ENCODE measurements around the gene DEFB128. TPM values are rescaled to one million over a fixed set of nuclear protein-coding genes. Genes with fewer than 3 reads are reported as not detected.

Gene DEFB128
- total and polyA plus RNA-seq, 9 of the 15 experiments (the other 6 are each of a cell fraction or from before 2014, with no cell fraction given), result not detected

DNA sequence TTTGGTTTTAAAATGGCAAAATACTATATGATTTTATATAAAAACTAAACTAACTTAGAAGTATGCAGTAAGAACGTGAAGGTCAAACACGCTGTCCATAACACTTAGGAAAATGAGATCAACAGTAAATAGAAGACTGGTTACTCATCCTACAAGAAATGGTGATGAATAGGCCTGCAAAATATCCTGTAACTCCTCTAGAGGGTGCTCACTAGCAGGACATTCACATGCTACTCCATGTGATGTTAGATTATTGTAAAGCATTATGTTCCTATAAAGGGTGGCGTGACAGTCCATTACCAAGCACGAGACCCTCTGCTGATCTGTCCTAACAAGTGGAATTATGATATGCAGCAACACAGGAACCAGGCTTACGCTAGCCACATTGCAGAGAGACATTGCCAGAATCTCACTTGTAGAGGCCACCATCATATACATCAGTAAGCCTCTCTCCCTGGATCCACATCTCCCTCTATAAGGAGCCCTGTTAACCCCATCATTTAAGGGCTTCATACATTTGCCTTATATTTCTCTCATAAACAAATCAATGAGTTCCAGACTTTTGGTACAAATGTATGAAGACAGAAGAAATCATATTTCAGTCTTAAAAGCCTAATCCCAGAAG lies 19.5 kb upstream of the DEFB128 start (continued):
- TF ChIP-seq, protein P1, sequence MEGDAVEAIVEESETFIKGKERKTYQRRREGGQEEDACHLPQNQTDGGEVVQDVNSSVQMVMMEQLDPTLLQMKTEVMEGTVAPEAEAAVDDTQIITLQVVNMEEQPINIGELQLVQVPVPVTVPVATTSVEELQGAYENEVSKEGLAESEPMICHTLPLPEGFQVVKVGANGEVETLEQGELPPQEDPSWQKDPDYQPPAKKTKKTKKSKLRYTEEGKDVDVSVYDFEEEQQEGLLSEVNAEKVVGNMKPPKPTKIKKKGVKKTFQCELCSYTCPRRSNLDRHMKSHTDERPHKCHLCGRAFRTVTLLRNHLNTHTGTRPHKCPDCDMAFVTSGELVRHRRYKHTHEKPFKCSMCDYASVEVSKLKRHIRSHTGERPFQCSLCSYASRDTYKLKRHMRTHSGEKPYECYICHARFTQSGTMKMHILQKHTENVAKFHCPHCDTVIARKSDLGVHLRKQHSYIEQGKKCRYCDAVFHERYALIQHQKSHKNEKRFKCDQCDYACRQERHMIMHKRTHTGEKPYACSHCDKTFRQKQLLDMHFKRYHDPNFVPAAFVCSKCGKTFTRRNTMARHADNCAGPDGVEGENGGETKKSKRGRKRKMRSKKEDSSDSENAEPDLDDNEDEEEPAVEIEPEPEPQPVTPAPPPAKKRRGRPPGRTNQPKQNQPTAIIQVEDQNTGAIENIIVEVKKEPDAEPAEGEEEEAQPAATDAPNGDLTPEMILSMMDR (IDR thresholded peaks at IDR 0.05 in 2 of 3, conservative IDR thresholded peaks at IDR 0.05 in 1 of 3; ENCODE audit: insufficient read depth in 2 of 3, low read depth in 1 of 3, low read length in 3 of 3), result peak; percentile 53 to 70 (median 63)
- no peak for TF ChIP-seq MYNN (IDR thresholded peaks at IDR 0.05)
- TF ChIP-seq MYNN (CRISPR knock-in tag; IDR thresholded peaks at IDR 0.05), result no peak
- TF ChIP-seq ZNF778 (CRISPR knock-in tag; IDR thresholded peaks at IDR 0.05), result no peak
- no peak for TF ChIP-seq KAT2B (IDR thresholded peaks at IDR 0.05; ENCODE audit: low read depth, low read length)
- TF ChIP-seq, protein P2, sequence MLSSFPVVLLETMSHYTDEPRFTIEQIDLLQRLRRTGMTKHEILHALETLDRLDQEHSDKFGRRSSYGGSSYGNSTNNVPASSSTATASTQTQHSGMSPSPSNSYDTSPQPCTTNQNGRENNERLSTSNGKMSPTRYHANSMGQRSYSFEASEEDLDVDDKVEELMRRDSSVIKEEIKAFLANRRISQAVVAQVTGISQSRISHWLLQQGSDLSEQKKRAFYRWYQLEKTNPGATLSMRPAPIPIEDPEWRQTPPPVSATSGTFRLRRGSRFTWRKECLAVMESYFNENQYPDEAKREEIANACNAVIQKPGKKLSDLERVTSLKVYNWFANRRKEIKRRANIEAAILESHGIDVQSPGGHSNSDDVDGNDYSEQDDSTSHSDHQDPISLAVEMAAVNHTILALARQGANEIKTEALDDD (IDR thresholded peaks at IDR 0.05), result peak; percentile 38; the same call in 1 of the 2 replicates
- TF ChIP-seq, protein P3, sequence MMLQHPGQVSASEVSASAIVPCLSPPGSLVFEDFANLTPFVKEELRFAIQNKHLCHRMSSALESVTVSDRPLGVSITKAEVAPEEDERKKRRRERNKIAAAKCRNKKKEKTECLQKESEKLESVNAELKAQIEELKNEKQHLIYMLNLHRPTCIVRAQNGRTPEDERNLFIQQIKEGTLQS (IDR thresholded peaks at IDR 0.05), result peak; percentile 31
- TF ChIP-seq, protein P3 (CRISPR knock-in tag; conservative IDR thresholded peaks at IDR 0.05), result no peak
- no peak for TF ChIP-seq LCOR (CRISPR knock-in tag; IDR thresholded peaks at IDR 0.05)
- TF ChIP-seq KLF10 (CRISPR knock-in tag; IDR thresholded peaks at IDR 0.05), result no peak
- no peak for TF ChIP-seq FOXP1 (CRISPR knock-in tag; IDR thresholded peaks at IDR 0.05)
- TF ChIP-seq CAMTA2 (CRISPR knock-in tag; conservative IDR thresholded peaks at IDR 0.05), result no peak
- no peak for TF ChIP-seq SRSF1 (IDR thresholded peaks at IDR 0.05; ENCODE audit: low read depth, low read length)
- TF ChIP-seq, protein P4, sequence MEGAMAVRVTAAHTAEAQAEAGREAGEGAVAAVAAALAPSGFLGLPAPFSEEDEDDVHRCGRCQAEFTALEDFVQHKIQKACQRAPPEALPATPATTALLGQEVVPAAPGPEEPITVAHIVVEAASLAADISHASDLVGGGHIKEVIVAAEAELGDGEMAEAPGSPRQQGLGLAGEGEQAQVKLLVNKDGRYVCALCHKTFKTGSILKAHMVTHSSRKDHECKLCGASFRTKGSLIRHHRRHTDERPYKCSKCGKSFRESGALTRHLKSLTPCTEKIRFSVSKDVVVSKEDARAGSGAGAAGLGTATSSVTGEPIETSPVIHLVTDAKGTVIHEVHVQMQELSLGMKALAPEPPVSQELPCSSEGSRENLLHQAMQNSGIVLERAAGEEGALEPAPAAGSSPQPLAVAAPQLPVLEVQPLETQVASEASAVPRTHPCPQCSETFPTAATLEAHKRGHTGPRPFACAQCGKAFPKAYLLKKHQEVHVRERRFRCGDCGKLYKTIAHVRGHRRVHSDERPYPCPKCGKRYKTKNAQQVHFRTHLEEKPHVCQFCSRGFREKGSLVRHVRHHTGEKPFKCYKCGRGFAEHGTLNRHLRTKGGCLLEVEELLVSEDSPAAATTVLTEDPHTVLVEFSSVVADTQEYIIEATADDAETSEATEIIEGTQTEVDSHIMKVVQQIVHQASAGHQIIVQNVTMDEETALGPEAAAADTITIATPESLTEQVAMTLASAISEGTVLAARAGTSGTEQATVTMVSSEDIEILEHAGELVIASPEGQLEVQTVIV (CRISPR knock-in tag; IDR thresholded peaks at IDR 0.05; ENCODE audit: borderline replicate concordance), result no peak
- TF ChIP-seq NBN (IDR thresholded peaks at IDR 0.05; ENCODE audit: low read depth), result no peak
- TF ChIP-seq MYC (IDR thresholded peaks at IDR 0.05; ENCODE audit: low read depth, low read length), result 0 out of 2 replicates have a peak, but pooled peaks have one; percentile 36
- TF ChIP-seq MYC (CRISPR knock-in tag; IDR thresholded peaks at IDR 0.05; ENCODE audit: borderline replicate concordance, low read depth), result no peak
- no peak for TF ChIP-seq ZNF785 (CRISPR knock-in tag; IDR thresholded peaks at IDR 0.05)
- no peak for TF ChIP-seq TAF7 (tag; IDR thresholded peaks at IDR 0.05)
- no peak for TF ChIP-seq XRCC3 (IDR thresholded peaks at IDR 0.05)
- no peak for TF ChIP-seq MCM3 (IDR thresholded peaks at IDR 0.05)
- TF ChIP-seq, protein P5, sequence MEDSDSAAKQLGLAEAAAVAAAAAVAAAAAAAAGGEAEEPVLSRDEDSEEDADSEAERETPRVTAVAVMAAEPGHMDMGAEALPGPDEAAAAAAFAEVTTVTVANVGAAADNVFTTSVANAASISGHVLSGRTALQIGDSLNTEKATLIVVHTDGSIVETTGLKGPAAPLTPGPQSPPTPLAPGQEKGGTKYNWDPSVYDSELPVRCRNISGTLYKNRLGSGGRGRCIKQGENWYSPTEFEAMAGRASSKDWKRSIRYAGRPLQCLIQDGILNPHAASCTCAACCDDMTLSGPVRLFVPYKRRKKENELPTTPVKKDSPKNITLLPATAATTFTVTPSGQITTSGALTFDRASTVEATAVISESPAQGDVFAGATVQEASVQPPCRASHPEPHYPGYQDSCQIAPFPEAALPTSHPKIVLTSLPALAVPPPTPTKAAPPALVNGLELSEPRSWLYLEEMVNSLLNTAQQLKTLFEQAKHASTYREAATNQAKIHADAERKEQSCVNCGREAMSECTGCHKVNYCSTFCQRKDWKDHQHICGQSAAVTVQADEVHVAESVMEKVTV (CRISPR knock-in tag; IDR thresholded peaks at IDR 0.05), result peak; percentile 49
- no peak for TF ChIP-seq ZNF76 (CRISPR knock-in tag; IDR thresholded peaks at IDR 0.05; ENCODE audit: borderline replicate concordance)

Data from K562 (cell line).